Stimulated activated CD4-positive, alpha-beta T cell treated with anti-CD3 and anti-CD28 coated beads, Interleukin-15, amount 100 ng/mL, for 1 hour (primary cell): ENCODE data around the gene DOCK9.

Experiments
- DNase-seq, 2 donors: peaks; one replicate each; pipeline ENCODE4 v3.0.0-alpha.2; 2020; ENCODE audit warnings: low read depth in 1 of 2, low spot score in 1 of 2

DOCK9 gene

DNA sequence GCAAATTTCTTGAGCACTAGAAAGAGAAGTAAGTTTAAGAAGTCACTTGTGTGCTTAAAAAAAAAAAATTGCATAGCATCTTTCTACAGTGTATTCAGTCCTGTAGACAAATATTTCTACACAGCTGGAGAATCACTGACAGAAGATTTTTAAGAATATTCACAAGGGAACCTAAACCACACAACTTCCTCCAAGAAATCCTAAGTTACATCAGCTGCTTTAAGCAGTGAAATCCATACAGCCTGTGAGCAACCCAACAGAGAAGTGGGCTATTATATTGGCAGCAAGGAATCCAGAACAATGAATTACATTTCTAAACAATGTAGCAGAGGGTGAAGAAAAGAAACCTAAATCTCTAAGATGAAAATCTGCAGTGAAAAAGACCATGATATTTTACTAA, 1.5 kb downstream of the DOCK9 start:
- no peak for DNase-seq

DNA sequence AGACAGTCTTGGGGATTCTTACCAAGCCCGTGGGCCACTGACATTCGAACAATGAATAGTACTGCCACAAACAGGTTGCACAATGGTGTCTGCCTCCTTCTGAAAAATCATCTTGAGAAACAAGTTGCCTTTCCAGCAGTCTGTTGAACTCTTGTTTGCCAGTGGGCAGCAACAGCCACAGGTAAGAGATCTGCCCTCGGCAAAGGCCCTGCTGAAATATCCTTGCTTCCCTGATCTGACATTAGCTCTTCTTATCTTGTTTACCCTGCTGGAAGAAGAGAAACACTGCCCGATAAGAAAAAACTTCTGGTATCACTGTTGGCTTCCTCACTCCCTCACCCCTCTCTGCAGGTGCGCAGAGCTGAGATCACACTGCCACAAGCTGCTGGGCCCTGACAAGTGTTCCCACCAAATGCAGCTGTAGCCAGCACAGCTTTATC, 2.0 kb downstream of the DOCK9 start:
- DNase-seq: no peak

DNA sequence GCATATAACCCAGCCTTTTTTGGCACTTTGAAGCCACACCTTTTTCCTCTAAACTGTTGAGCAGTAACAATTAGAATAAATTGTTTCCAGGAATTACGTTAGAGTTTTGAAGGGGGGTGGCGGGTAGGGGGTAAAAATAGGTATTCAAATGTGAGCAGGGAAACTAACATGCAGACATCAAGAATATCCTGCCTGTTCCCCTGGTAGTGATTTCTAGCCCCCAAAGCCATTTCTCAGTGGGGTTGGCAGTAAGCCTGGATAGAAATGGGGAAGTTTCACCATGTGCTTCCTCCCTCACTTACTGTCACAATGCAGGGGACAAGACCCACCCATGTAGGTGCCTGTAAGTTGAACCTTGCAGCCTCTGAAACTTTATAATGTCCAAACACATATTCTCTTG, 3.8 kb downstream of the DOCK9 start:
- DNase-seq: no peak

DNA sequence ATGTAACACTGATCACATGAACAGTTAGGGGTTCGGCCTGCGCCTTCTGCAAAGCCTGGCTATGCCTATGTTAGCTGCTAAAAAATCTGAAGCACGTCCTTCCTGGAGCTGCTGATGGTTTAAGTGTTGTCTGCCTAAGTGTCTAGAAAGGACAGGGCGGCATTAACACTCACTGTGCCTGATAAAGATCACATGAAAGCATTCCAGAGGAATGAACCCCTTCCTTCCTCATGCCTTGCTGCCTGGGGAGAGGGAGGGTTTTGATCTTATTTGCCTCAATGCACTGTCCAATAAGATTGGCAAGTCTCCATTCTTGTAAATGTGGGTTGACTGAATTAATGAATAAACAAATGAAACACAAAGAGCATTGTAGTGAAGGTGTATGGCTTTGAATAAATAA, 5.2 kb downstream of the DOCK9 start:
- DNase-seq: no peak

DNA sequence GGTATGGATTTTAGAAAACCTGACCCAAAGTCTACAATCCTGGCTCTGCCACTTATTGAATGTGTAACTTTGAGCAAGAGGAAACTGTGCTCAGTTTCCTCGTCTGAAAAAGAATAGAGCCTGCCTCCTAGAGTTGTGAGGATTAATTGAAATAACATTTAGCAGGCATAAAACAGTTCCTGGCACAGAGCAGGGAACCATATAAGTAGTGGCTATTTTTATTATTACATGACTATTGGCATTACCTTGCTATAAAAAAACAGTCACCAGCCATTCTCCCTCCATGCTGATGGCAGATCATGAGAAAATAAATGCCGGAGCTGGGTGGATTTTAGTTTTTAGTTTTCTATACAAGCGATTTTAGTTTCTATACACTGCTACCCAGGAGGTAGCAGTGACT, 5.8 kb downstream of the DOCK9 start:
- DNase-seq: no peak

DNA sequence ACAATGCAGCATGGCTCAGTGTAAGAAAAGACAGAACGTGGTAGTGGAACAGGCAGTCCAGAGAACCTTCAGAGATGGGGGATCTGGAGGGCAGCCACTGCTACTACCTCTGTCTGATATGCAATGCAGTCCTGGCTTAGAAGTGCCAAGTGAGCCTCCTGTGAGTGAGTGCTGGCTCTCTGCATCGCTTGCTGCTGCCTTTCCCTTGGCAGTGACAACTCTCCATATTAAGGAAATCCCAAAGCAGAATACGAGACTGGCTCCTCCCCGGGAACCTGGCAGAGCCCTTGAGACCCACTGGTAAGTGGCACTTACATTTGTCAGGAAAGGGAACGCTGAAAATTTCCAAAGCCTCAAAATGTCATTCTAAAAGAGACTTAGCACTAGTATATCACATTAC, 7.5 kb downstream of the DOCK9 start:
- no peak for DNase-seq

DNA sequence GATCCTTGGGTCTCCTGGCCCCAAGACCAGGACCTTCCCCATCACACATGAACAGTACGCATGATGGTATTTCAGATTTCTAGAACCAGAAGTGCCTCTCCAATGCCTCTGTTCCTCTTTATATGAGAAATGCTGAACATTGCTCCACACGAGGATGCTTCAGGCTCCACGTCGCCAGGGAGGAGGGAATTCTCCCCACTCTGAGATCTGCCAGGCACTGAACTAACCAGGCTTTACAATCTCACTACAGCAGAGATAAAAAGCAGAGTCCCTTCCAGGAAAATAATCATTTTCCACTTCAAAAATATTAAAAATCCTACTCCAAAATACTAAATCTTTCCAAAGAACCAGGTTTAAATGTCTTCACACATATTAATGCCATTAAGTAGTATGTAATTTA, 10.4 kb downstream of the DOCK9 start:
- no peak for DNase-seq

DNA sequence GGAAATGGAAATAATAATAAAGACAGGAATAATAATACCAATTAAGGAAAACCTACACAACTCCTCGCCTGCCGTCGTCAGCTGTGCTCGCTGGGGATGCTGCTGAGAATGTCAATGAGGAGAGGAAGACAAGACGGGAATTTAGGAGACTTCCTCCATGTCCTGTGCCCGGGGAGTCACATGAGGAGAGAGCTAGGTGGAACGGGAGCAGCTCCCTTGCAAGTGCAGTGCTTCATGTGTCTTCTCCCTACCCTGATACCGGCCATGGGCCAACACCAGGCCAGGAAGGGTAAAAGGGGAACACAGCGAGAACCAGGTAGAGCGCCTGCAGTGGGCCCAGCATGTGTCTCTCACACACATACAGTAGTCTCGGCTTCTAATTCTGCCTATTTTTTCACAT, 11.8 kb downstream of the DOCK9 start:
- no peak for DNase-seq

DNA sequence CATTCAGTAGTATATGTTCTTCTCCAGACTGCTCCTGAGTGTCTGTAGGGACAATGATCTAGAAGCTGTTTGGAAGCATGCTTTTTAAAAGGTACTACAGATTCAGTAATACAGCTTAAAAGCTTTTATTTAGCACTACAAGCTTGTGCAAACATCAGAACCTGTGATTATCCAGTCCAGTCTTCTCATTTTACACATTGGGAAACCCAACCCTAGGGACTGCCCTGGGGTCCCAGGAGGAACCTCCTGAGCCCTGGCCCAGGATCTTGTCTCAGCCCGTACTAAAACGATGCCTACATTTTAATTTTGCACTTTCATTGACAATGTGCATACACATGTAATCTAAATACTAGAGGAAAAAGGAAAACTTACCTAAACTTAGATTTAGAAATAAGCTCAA, 12.5 kb downstream of the DOCK9 start:
- DNase-seq: no peak

DNA sequence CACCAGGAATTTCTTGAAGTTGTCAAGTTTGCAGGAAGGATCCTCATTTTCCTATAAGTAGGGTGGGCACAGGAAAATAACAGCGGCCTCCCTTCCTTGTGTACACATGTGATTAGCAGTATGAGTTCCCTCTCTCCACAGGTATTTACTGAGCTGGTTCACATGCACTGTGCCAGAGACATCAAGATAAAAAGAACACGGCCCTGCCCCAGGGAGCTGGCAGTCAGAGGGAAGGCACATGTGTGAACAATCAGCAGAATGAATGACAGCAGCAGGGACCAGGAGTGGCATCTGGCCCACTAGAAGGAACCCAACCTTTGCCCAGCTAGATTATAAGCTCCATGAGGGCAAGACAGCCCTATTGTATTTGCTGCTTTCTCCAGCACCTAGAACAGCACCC, 13.9 kb downstream of the DOCK9 start:
- no peak for DNase-seq

DNA sequence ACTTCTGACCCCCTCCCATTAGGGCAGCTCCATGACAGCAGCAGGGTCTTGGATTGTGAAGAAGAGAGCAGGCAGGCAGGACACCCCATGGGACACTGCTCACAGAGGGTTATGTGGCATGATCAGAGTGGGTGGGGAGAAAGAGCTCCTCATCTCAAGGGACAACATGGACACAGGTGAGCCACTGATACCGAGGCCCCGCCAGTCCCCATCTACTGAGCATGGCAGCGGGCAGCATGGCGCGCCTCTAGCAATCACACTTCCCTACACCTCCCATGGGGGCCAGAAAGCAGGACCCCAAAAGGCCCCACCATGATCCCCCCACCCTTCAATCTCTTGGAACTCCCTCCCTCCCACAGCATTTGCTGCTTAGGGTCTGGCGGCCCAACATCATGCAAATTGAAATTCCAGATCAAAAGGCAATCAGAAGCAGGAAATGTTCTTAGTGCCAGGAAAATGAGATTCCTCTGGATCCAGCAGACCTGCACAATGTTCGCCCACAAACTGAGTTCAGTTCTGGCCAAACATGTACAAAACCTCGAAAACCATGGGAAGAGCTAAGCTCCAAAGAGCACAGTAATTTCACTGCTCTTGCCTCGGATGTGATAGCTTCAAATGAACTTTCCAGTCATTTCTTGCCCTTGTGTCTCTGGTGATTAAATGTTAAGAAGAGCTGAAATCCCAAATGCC, 14.8 kb downstream of the DOCK9 start:
- no peak for DNase-seq

DNA sequence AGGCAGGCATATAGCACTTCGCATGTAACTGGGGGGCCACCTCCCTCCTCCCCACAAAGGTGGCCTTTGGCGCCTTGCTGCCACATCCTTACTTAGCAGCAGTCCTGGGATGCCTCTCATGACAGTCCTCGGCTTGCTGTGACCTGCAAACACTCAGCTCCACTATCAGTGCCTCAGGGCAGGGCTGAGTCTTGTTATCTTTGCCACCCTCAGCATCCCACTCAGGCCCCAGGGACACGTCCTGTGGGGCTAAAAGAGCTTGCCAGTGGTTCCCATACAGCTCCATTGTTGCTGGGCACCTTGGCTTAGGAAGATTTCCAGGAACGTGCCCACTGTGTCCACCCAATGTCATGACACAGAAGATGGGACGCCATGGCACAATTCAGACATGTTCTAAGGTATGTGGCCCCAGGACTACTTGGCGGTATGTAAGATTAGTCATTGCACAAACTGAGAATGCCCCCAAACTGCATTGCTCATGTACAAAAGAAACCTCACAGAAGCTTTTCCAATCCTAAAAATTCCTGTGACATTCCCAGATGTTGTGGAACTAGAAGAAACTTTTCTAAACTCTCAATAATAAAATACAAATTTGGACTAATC, 16.3 kb downstream of the DOCK9 start:
- no peak for DNase-seq

DNA sequence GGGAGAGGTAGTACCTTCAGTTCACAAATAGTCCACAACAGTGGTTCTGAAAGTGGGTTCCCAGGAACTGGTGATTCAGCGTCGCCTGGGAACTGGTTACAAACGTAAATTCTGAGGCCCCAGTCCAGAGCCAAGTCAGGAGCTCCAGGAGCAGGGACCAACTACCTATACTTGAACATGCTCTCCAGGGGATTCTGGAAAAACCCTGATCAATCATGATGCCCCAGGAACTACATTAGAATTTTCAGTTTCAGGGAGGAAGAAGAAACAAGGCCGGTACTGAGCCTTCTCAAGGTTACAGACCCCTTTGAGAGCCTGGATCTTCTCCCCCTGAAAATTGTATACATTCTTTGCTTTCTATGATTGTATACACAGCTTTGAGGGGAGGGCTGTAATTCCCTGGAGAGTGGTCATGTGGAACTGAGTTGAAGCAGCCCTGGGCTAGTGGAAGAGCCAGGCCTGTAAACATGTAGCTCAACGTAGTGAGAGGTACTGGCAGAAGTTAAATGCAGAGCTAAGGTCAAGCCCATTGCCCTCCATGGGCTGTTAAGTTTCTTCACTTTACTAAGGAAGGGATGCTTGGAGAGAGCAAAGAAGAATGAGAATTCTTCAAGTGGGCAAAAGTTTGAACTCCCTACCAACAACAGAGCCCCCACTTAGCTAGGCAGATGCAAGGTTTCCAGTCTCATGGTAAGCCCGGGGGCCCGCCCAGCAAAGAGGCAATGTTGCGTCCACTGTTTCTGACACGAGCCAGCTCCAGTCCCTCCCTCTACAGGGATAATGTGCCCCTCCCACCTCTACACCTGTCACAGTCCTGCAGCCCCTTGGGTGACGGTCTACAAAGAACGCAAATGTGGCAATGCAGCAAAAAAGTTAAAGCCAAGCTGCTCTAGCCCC, 17.0 kb downstream of the DOCK9 start:
- no peak for DNase-seq

DNA sequence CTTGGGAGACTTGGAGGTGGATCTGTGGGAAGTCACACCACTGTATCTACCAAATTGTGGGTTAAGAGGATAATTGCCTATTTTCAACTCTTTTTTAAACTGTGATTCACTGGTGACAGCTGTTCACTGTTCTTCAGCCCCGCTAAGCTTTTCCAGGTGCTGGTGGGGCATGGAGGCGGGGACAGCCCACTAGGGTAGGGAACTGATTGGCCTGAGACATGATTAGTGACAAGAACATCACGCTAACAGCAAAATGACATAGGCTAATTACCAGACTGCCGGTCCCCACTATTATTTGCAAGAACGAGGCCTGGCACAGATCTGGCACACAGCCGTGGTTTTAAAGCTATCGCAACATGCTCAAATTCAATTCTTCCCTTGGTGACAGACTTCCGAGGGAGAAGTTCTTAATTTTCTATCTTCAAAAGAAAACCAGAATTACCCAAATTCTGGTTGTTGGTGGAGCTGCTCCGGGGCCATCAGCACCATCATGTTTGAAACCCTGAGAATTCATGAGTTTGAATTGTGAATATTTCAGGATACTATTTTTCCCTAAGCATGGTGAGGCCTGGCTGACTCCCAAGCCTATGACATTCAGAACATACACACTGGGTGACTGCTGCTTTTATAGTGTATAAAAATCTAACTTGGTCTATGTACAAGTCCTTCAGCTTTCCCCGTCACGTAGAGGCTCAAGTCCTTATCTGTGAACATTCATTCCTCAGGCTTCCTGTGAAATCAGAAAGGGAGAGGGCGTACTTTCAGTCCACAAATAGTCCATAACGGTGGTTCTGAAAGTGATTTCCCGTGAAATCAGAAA, 17.9 kb downstream of the DOCK9 start:
- no peak for DNase-seq

DNA sequence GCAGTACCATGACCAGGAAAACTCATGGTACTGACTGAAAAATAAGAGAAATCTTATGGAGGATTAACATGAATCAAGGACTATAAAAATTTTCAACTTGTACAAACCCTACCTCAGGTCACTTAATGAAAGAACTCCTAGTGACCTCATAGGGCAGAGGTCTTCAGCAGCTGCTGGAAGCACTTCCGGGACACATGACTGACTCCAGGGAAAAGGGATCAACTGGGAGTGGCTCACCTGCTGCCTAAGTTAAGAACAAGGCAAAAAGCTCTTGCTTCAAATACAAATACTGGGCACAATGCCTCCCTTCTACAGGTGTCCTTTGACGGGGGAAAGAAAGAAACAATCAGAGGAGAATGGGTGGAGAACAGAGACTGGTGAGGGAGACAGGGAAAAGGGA, 18.6 kb downstream of the DOCK9 start:
- no peak for DNase-seq

DNA sequence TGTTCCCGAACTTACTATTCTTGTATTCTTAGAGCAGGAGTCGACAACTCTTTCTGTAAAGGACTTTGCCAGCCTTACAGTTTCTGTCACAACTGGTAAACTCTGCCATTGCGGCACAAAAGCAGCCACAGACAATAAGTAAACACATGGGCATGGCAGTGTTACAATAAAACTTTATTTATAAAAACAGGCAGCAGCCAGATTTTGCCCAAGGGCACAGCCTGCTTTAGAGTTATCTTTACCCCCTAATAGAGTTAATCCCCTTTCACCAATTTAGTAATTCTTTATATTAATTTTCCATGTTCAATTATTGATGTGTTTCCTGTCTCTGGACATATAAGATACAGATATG, 19.4 kb downstream of the DOCK9 start:
- DNase-seq: no peak

DNA sequence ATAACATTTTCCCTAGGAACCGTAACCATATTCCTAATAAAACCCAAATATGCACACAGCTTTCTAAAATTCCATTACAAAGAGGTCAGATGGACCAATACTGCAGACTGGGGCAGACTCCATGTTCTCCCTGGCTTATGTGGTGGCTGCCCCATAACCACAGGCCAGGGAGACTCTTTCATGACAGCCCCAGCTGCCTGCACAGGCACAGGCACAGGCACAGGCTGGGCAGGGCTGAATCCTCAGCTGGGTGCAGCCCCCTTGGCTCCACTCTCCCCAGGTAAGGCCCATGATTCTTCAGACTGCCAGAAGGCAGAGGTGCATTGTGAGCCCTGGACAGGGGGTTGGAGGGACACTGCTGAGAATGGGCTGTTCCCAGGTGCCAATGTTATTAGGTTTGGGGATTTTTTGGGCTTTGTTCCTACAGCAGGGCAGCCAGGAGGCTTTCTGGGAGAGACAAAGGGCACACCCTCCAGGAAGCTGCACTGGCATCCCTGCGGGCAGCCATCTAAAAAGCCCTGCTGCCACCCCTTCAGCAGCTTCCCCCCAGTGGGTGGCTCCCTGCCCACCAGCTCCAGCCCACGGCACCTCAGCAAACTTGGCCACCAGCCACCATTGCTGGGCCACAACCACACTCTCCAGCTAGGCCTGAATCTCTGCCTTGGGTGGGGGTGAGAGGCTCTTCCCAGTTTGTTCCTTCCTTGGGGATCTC, 20.0 kb downstream of the DOCK9 start:
- DNase-seq: no peak

DNA sequence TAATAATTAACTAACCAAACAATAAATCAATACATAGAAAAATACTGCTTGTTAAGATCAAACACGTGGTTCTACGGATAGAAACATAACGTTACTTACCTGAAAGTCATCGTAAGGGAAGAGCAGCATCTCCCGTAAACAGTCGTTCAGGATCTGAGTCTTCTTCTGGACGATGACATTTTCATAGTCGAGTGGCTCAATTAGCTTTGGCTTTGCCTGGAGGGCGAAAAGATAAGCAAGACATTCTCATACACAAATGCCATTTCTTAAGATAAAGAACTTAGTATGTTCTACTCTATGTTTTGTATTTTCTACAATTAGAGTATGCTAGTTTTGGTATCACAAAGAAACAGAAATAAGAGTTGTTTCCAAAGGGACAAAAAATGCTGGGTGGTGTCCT, 22.5 kb downstream of the DOCK9 start:
- no peak for DNase-seq

DNA sequence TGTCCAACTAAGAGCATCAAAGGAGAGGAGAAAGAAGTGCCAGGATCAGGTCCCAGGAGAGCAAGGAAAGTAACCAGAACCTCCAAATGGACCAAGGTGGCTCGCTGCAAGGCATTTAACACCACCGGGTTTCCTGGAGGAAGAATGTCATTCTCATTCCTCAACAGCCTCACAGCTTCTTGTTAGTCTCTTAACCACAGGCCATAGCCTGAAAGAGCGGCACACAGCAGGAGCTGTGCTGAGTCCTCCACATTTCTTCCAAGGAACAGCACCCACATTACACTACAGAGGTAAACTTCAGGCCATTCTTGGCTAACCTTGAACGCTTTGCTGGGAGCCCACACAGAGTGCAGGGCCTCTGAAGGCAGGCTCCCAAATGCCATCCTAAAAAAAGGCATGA, 23.6 kb downstream of the DOCK9 start:
- no peak for DNase-seq

DNA sequence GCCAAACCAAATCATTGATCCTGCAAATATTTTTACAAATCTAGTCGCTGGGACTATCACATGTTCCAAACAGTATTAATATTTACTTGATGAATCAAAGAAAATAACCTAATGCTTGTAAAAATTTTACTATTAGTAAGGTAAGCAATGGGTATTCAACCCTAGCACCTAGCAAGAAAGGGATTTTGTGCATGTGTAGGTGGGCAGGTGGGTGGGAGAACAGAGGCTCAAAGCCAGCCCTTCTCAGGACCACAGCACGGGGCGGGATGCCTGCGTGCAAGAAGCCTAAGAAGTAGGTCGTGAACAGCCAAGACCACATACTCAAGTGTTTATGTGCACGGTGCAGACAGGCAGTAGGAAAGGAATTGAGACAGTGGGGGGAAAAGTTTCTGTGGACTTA, 26.6 kb downstream of the DOCK9 start:
- DNase-seq: no peak

DNA sequence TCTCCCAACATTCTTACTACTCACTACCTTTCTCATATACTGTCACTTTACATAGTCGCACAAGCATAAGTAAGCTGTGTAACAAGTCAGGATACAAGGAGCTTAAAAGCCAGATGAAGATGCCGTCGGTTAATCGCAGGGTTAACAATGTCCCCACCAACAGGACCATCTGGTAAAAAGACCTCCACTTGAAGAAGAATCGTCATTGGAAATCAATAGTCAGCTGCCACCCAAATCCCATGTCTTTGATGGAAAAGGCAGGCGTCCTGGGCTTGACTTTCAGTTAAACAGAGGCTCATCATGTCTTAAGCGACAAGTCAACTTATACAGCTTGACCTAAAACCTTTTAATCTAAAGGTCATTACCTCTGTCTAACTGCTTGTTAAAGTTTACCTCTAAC, 27.2 kb downstream of the DOCK9 start:
- DNase-seq: no peak
